HEK293 (cell line): ENCODE results near the gene NOS1AP.

Experiments used
- SP2 ChIP-seq: fragments of 450-650 bp; formaldehyde crosslinking; IDR thresholded peaks from 2 replicates; pipeline ENCODE4 v1.5.1; 2016; ENCODE audit warnings: missing biosample characterization, missing genetic modification characterization
- ZNF26 ChIP-seq: fragments of 450-650 bp; formaldehyde crosslinking; IDR thresholded peaks from 2 replicates; pipeline ENCODE4 v1.5.1; 2016; ENCODE audit warnings: missing biosample characterization, missing genetic modification characterization
- ZNF398 ChIP-seq: fragments of 450-650 bp; formaldehyde crosslinking; IDR thresholded peaks from 2 replicates; pipeline ENCODE4 v1.5.1; 2017; ENCODE audit warnings: missing biosample characterization, missing genetic modification characterization

DNA sequence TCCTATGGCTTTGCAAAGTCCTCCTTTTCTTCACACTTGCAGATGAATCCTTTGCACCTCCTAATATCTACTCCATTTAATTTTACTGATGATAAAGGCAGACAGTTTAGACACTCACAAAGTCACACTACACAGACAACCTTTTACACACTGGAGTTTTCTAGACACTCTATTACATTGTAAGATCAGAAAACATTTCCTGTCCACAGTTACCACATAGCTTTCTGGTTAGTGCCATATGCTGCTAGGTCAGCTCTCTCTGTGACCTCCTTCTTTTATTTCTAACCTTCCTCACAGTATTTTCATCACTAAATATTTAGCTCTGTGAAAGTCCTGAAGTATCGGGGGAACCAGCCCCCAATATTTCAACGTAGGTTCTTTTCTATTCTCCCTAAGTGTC, 337.3 kb downstream of the NOS1AP start:
- TF ChIP-seq ZNF26 (no peak), ZNF398 (no peak), SP2 (tag by site-specific recombination) (no peak)
